ENCODE measurements around the gene CNOT3. TPM values are rescaled to one million over a fixed set of nuclear protein-coding genes. Genes with fewer than 3 reads are reported as not detected.

CNOT3 gene
- total RNA-seq, 1 donor from 2014 or later = 69.1 TPM

- intact Hi-C loops (cut with DNase I) = loop anchor here (1.0 kb wide), 2 partner anchors 12 to 23 kb away; partner anchors contain the start of genes CNOT3 and NDUFA3
- Histone ChIP-seq H3K36me3 (peaks cover 21 to 23% of the 10 kb centered on the region in 2 donors), H3K4me3 (peak overlapping the region; percentile 95 to 96), H3K27me3 (no peaks in the 10 kb centered on the region), H3K27ac (peak overlapping the region; percentile 91 to 94), H3K9me3 (no peaks in the 10 kb centered on the region), H3K4me1 (peaks cover 12 to 24% of the 10 kb centered on the region in 2 donors)
- DNase-seq (ENCODE audit: low spot score in 2 of 2) = peak in 1 of 2 donors; percentile 73
- TF ChIP-seq CTCF (IDR thresholded peaks at IDR 0.05) = no peak
Observed at GRCh38 chr19:54114340-54115108, 23.0 kb upstream of the CNOT3 start.

GRCh38 chr19:54115109-54116063 is 22.2 kb upstream of the CNOT3 start, which contains the start of the genes PRPF31 and TFPT:
Gene PRPF31 (plus strand): TSS chr19:54115754. CDS start chr19:54118279, 2,525 bp downstream.
Gene TFPT (minus strand): TSS chr19:54115657. CDS start chr19:54115269, 388 bp downstream.
- H3K4me3 ChIP-seq = peak within 1 kb of the TSS; percentile 95 to 96
- no peak for TF ChIP-seq CTCF (IDR thresholded peaks at IDR 0.05)
- peaks cover 12 to 24% of the 10 kb centered on the region in 2 donors for H3K4me1 ChIP-seq
- peak; percentile 85 to 99 for DNase-seq (ENCODE audit: low spot score in 2 of 2)
- intact Hi-C loops (cut with DNase I) = loop anchor here (1.0 kb wide), 2 partner anchors 13 to 22 kb away; partner anchors contain the start of genes CNOT3 and NDUFA3
- H3K27me3 ChIP-seq = no peaks in the 10 kb centered on the region
- H3K36me3 ChIP-seq = peaks cover 18 to 26% of the 10 kb centered on the region in 2 donors
- H3K9me3 ChIP-seq = no peaks in the 10 kb centered on the region
- H3K27ac ChIP-seq = peak within 1 kb of the TSS; percentile 91 to 94

- Histone ChIP-seq H3K27ac (no peak overlapping the region), H3K27me3 (no peaks in the 10 kb centered on the region), H3K9me3 (no peaks in the 10 kb centered on the region), H3K36me3 (peaks cover 64 to 73% of the 10 kb centered on the region in 2 donors), H3K4me3 (no peak overlapping the region), H3K4me1 (peaks cover 2 to 8% of the 10 kb centered on the region in 2 donors)
- no peak for DNase-seq (ENCODE audit: low spot score in 2 of 2)
- intact Hi-C loops (cut with DNase I) = no loop called here
- no peak for TF ChIP-seq CTCF (IDR thresholded peaks at IDR 0.05)
Observed at GRCh38 chr19:54121259-54121658, 16.3 kb upstream of the CNOT3 start.

GRCh38 chr19:54123682-54124081 is 13.9 kb upstream of the CNOT3 start:
- Histone ChIP-seq H3K9me3 (no peaks in the 10 kb centered on the region), H3K27ac (no peak overlapping the region), H3K36me3 (peaks cover 76 to 94% of the 10 kb centered on the region in 2 donors), H3K4me1 (no peaks in the 10 kb centered on the region), H3K27me3 (no peaks in the 10 kb centered on the region), H3K4me3 (no peak overlapping the region)
- intact Hi-C loops (cut with DNase I) = no loop called here
- no peak for TF ChIP-seq CTCF (IDR thresholded peaks at IDR 0.05)
- no peak for DNase-seq (ENCODE audit: low spot score in 2 of 2)

- H3K27me3 ChIP-seq = no peaks in the 10 kb centered on the region
- H3K4me1 ChIP-seq = no peaks in the 10 kb centered on the region
- H3K27ac ChIP-seq = no peak overlapping the region
- no peak overlapping the region for H3K4me3 ChIP-seq
- intact Hi-C loops (cut with DNase I) = no loop called here
- no peak for DNase-seq (ENCODE audit: low spot score in 2 of 2)
- no peaks in the 10 kb centered on the region for H3K9me3 ChIP-seq
- no peak for TF ChIP-seq CTCF (IDR thresholded peaks at IDR 0.05)
- H3K36me3 ChIP-seq = peaks cover 83 to 96% of the 10 kb centered on the region in 2 donors
Observed at GRCh38 chr19:54124393-54124792, 13.2 kb upstream of the CNOT3 start.
